Hair follicle dermal papilla cell (primary cell): ENCODE results near the gene FFAR3. TPM values are rescaled to one million over a fixed set of nuclear protein-coding genes. Genes with fewer than 3 reads are reported as not detected.

Experiments used
- total RNA-seq: library from RNA; depleted of rRNA; stranded (reverse); fragments of >200 nt; gene quantifications from 2 replicates; pipeline ENCODE4 v1.2.3, GENCODE V29; 2012

The FFAR3 gene
- not detected in 2 replicates for total RNA-seq

DNA sequence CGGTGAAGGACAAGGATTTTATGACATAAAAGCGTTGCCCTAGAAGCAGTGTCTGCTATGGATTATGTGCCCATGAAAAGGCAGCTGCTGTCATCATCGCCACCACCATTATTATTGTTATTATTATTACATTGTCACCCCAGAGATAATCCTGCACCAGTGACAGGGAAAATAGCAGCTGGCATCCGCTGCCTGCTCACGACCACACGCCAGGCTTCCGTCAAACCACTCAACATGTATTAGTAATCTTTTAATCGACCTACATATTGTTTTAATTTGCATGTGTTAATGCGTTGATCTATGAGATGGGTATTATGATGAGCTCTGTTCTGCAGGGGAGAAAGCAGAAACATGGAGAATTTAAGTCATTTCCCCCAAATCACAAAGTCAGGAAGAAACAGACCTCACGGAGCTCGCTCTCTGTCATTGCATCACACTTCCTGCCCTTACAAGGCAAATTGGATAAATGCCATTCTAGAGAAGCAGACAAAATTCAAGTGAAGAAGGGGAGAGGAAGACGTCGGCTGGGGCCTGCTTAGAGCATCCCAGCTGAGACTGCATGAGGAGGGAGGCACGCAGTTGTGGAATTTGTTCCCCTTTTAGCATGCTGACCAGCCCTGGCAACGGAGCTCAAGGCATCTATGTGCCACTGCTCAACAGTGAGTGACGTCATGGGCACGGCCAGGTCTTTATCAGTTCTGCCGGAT is at the start of gene FFAR3:
Gene FFAR3 (plus strand): TSS at position 594 of the 707 bp plus-strand sequence. CDS start 431 bp downstream, outside the sequence.

GRCh38 chr19:35328851-35329285 is 29.4 kb upstream of the FFAR3 start, which contains the start of gene CD22:
Gene CD22, plus strand, starts transcription at chr19:35329187. Its CDS starts 2,854 bp downstream, at chr19:35332041.

GRCh38 chr19:35347171-35347929 is 10.9 kb upstream of the FFAR3 start, which contains the start of gene FFAR1:
Gene FFAR1, plus strand, starts transcription at chr19:35347902. Its CDS starts 3,650 bp downstream, at chr19:35351552.

GRCh38 chr19:35370722-35371121 is 12.5 kb downstream of the FFAR3 start, which contains the start of gene GPR42:
Gene GPR42, plus strand, starts transcription at chr19:35371068. Its CDS starts 292 bp downstream, at chr19:35371360.

Other genes with a start within 250 kb of the FFAR3 start
- gene FXYD3, start 242.6 kb upstream of the FFAR3 start, total RNA-seq = not detected in 2 replicates
- gene LGI4, start 223.4 kb upstream of the FFAR3 start, total RNA-seq = 1.2 and 1.3 TPM in 2 replicates
- 0.73 and 2.1 TPM in 2 replicates for gene FXYD1, start 219.6 kb upstream of the FFAR3 start, total RNA-seq
- not detected in 2 replicates for gene FXYD7, start 215.2 kb upstream of the FFAR3 start, total RNA-seq
- gene FXYD5, start 203.7 kb upstream of the FFAR3 start, total RNA-seq = 53.2 and 73.8 TPM in 2 replicates
- not detected in 2 replicates for gene FAM187B, start 129.7 kb upstream of the FFAR3 start, total RNA-seq
- 0.36 and 0.49 TPM in 2 replicates for gene LSR, start 109.5 kb upstream of the FFAR3 start, total RNA-seq
- 64.4 and 64.5 TPM in 2 replicates for gene USF2, start 89.5 kb upstream of the FFAR3 start, total RNA-seq
- under 0.01 TPM in 1 of 2 replicates, not detected in the other for gene HAMP, start 75.9 kb upstream of the FFAR3 start, total RNA-seq
- gene MAG, start 66.3 kb upstream of the FFAR3 start, total RNA-seq = not detected in 2 replicates
- not detected in 2 replicates for gene CD22, start 29.3 kb upstream of the FFAR3 start, total RNA-seq
- not detected in 2 replicates for gene FFAR1, start 10.6 kb upstream of the FFAR3 start, total RNA-seq
- gene GPR42, start 12.6 kb downstream of the FFAR3 start, total RNA-seq = not detected in 2 replicates
- not detected in 2 replicates for gene FFAR2, start 89.8 kb downstream of the FFAR3 start, total RNA-seq
- not detected in 2 replicates for gene KRTDAP, start 132.0 kb downstream of the FFAR3 start, total RNA-seq
- 5.2 and 9.2 TPM in 2 replicates for gene DMKN, start 155.2 kb downstream of the FFAR3 start, total RNA-seq
- gene SBSN, start 169.9 kb downstream of the FFAR3 start, total RNA-seq = 0.65 and 1.6 TPM in 2 replicates
- gene GAPDHS, start 175.0 kb downstream of the FFAR3 start, total RNA-seq = not detected in 2 replicates
- 46.4 and 51.9 TPM in 2 replicates for gene TMEM147, start 187.2 kb downstream of the FFAR3 start, total RNA-seq
- gene ATP4A, start 205.2 kb downstream of the FFAR3 start, total RNA-seq = not detected in 2 replicates
- not detected in 2 replicates for gene PMIS2, start 227.7 kb downstream of the FFAR3 start, total RNA-seq